Neuronal stem cell (in vitro differentiated cells): Measurements from ENCODE around the gene PHLDA3.

ENCODE experiments used
- DNase-seq: peaks from one replicate; pipeline ENCODE4 v3.0.0-alpha.2; 2013; ENCODE audit warnings: low spot score
- H2AFZ ChIP-seq: one replicate; pipeline ENCODE4 v1.6.1; 2013; ENCODE audit warnings: mild to moderate bottlenecking, low read length, inconsistent platforms
- H2AK5ac ChIP-seq: 2 replicates; pipeline ENCODE4 v1.6.1; 2013; ENCODE audit warnings: low read depth, mild to moderate bottlenecking, inconsistent platforms, low read length, moderate library complexity, mixed read lengths
- H2BK120ac ChIP-seq: 2 replicates; pipeline ENCODE4 v1.6.1; 2013; ENCODE audit warnings: low read depth, mild to moderate bottlenecking, inconsistent platforms, low read length, moderate library complexity, mixed read lengths
- H2BK12ac ChIP-seq: one replicate; pipeline ENCODE4 v1.6.1; 2013; ENCODE audit warnings: low read length, inconsistent platforms
- H2BK15ac ChIP-seq: 2 replicates; pipeline ENCODE4 v1.6.1; 2013; ENCODE audit warnings: mild to moderate bottlenecking, low read length, inconsistent platforms, mixed read lengths
- H2BK5ac ChIP-seq: one replicate; pipeline ENCODE4 v1.6.1; 2013; ENCODE audit warnings: inconsistent platforms, mild to moderate bottlenecking, low read length, moderate library complexity
- H3K14ac ChIP-seq: one replicate; pipeline ENCODE4 v1.6.1; 2013; ENCODE audit warnings: low read length, inconsistent platforms
- H3K18ac ChIP-seq: 2 replicates; pipeline ENCODE4 v1.6.1; 2013; ENCODE audit warnings: low read length, inconsistent platforms
- H3K23ac ChIP-seq: 2 replicates; pipeline ENCODE4 v1.6.1; 2013; ENCODE audit warnings: low read depth, mild to moderate bottlenecking, mixed read lengths, low read length, inconsistent platforms; ENCODE audit not compliant: poor library complexity
- H3K27ac ChIP-seq: replicated peaks from 3 replicates; pipeline ENCODE4 v1.5.1; 2013; ENCODE audit warnings: low read length, inconsistent platforms
- H3K27me3 ChIP-seq, 3 experiments: 2 replicates each; pipeline ENCODE4 v1.6.1; 2013; ENCODE audit warnings: low read length in 3 of 3, mild to moderate bottlenecking in 2 of 3, inconsistent platforms in 1 of 3, low read depth in 1 of 3, mixed read lengths in 1 of 3, moderate library complexity in 1 of 3; ENCODE audit not compliant: control insufficient read depth in 3 of 3, insufficient read depth in 3 of 3
- H3K36me3 ChIP-seq, 2 donors: replicated peaks in 1 of 2; 2 replicates each; pipeline ENCODE4 v1.6.1; 2013; ENCODE audit warnings: low read length in 2 of 2; ENCODE audit not compliant: control insufficient read depth in 2 of 2, insufficient read depth in 2 of 2
- H3K4ac ChIP-seq: 2 replicates; pipeline ENCODE4 v1.6.1; 2013; ENCODE audit warnings: inconsistent platforms, mild to moderate bottlenecking, low read length, moderate library complexity
- H3K4me1 ChIP-seq, 2 donors: 1 replicate in 1 of 2; 2 replicates in 1 of 2; pipeline ENCODE4 v1.6.1; 2013; ENCODE audit warnings: low read length in 2 of 2, low read depth in 1 of 2; ENCODE audit not compliant: control insufficient read depth in 2 of 2, insufficient read depth in 1 of 2
- H3K4me2 ChIP-seq: one replicate; pipeline ENCODE4 v1.6.1; 2013; ENCODE audit warnings: mild to moderate bottlenecking, low read length, inconsistent platforms; ENCODE audit not compliant: insufficient read depth, poor library complexity, severe bottlenecking
- H3K4me3 ChIP-seq, 2 donors: 2 replicates each; pipeline ENCODE4 v1.5.1; 2013; ENCODE audit warnings: low read length in 2 of 2, mild to moderate bottlenecking in 2 of 2, inconsistent platforms in 1 of 2, moderate library complexity in 1 of 2
- H3K79me1 ChIP-seq: one replicate; pipeline ENCODE4 v1.6.1; 2013; ENCODE audit warnings: low read depth, mild to moderate bottlenecking, inconsistent platforms, low read length, moderate library complexity
- H3K9ac ChIP-seq: one replicate; pipeline ENCODE4 v1.6.1; 2013; ENCODE audit warnings: mild to moderate bottlenecking, low read depth, low read length, inconsistent platforms; ENCODE audit not compliant: poor library complexity
- H3K9me3 ChIP-seq, 2 donors: replicated peaks in 1 of 2; 2 replicates each; pipeline versions ENCODE3 to v1.6.1; 2013; ENCODE audit warnings: low read length in 2 of 2, mild to moderate bottlenecking in 2 of 2, inconsistent platforms in 1 of 2, low read depth in 1 of 2, mixed read lengths in 1 of 2, moderate library complexity in 1 of 2; ENCODE audit not compliant: control insufficient read depth in 2 of 2, insufficient read depth in 1 of 2
- H4K8ac ChIP-seq: one replicate; pipeline ENCODE4 v1.6.1; 2013; ENCODE audit warnings: low read depth, mild to moderate bottlenecking, inconsistent platforms, low read length, moderate library complexity
- H4K91ac ChIP-seq: one replicate; pipeline ENCODE4 v1.6.1; 2013; ENCODE audit warnings: low read length, low read depth, mild to moderate bottlenecking, inconsistent platforms; ENCODE audit not compliant: poor library complexity
- WGBS, 2 donors: extraction: QIAGEN DNeasy Blood & Tissue Kit; methylation state at CpG; one replicate each; pipeline ENCODE4 v1.1.7; 2013; ENCODE audit warnings: missing lambda C conversion rate in 2 of 2, mixed read lengths in 1 of 2; ENCODE audit not compliant: insufficient read length in 2 of 2, insufficient replicate concordance in 1 of 2; ENCODE audit errors: extremely low coverage in 2 of 2; 5-methylcytosine and 5-hydroxymethylcytosine counted together

The PHLDA3 gene

GRCh38 chr1:201515895-201516294 is 46.9 kb upstream of the PHLDA3 start:
- Histone ChIP-seq H2AFZ (no peak overlapping the region), H3K14ac (no peak overlapping the region), H3K36me3 (no peaks in the 10 kb centered on the region), H2BK15ac (no peak overlapping the region), H3K18ac (no peak overlapping the region), H2BK12ac (no peak overlapping the region), H4K8ac (no peak overlapping the region), H3K4me1 (peaks cover 3 to 13% of the 10 kb centered on the region in 2 donors), H2BK5ac (no peak overlapping the region), H3K4ac (no peak overlapping the region), H2AK5ac (no peak overlapping the region), H3K79me1 (no peaks in the 10 kb centered on the region), H3K9me3 (no peaks in the 10 kb centered on the region), H3K23ac (no peak overlapping the region), H3K4me3 (no peak overlapping the region), H4K91ac (no peak overlapping the region), H2BK120ac (no peak overlapping the region), H3K4me2 (no peak overlapping the region), H3K27me3 (peaks cover 0 to 19% (median 0%) of the 10 kb centered on the region in 3 experiments), H3K9ac (no peak overlapping the region), H3K27ac (no peak overlapping the region)
- no CpG with 5 or more reads among the region's 1 CpG for WGBS, 2 donors
- DNase-seq: no peak

- Histone ChIP-seq H2BK12ac (no peak overlapping the region), H3K18ac (no peak overlapping the region), H3K9me3 (no peaks in the 10 kb centered on the region), H3K4me1 (peaks cover 3 to 13% of the 10 kb centered on the region in 2 donors), H2AFZ (no peak overlapping the region), H3K4me3 (no peak overlapping the region), H2BK5ac (no peak overlapping the region), H4K91ac (no peak overlapping the region), H3K27me3 (peaks cover 0 to 19% (median 0%) of the 10 kb centered on the region in 3 experiments), H3K36me3 (no peaks in the 10 kb centered on the region), H3K4ac (no peak overlapping the region), H3K14ac (no peak overlapping the region), H2BK120ac (no peak overlapping the region), H3K4me2 (no peak overlapping the region), H3K79me1 (no peaks in the 10 kb centered on the region), H2BK15ac (no peak overlapping the region), H3K9ac (no peak overlapping the region), H3K27ac (no peak overlapping the region), H2AK5ac (no peak overlapping the region), H4K8ac (no peak overlapping the region), H3K23ac (no peak overlapping the region)
- no peak for DNase-seq
- WGBS, 2 donors: no CpG with 5 or more reads among the region's 9 CpGs
These were observed 46.2 kb upstream of the PHLDA3 start for GRCh38 chr1:201515062-201515750.

- Histone ChIP-seq H4K8ac (no peak overlapping the region), H3K4me1 (peaks cover 3 to 13% of the 10 kb centered on the region in 2 donors), H3K9ac (no peak overlapping the region), H4K91ac (no peak overlapping the region), H2AK5ac (no peak overlapping the region), H3K4me3 (no peak overlapping the region), H2AFZ (no peak overlapping the region), H3K27me3 (peaks cover 0 to 19% (median 3%) of the 10 kb centered on the region in 3 experiments), H3K9me3 (no peaks in the 10 kb centered on the region), H3K4me2 (no peak overlapping the region), H2BK120ac (no peak overlapping the region), H2BK5ac (no peak overlapping the region), H2BK15ac (no peak overlapping the region), H3K79me1 (no peaks in the 10 kb centered on the region), H3K4ac (no peak overlapping the region), H3K18ac (no peak overlapping the region), H2BK12ac (no peak overlapping the region), H3K14ac (no peak overlapping the region), H3K23ac (no peak overlapping the region), H3K36me3 (no peaks in the 10 kb centered on the region), H3K27ac (no peak overlapping the region)
- WGBS, 2 donors: no CpG with 5 or more reads among the region's 2 CpGs
- no peak for DNase-seq
These were observed 45.5 kb upstream of the PHLDA3 start for GRCh38 chr1:201514466-201514865.

GRCh38 chr1:201513498-201514243 is 44.7 kb upstream of the PHLDA3 start:
- Histone ChIP-seq H3K14ac (no peak overlapping the region), H3K27me3 (peaks cover 0 to 19% (median 3%) of the 10 kb centered on the region in 3 experiments), H3K4me1 (peaks cover 3 to 13% of the 10 kb centered on the region in 2 donors), H3K23ac (no peak overlapping the region), H3K4ac (no peak overlapping the region), H2AK5ac (no peak overlapping the region), H3K4me2 (no peak overlapping the region), H2BK15ac (no peak overlapping the region), H2BK5ac (no peak overlapping the region), H3K4me3 (peak overlapping the region in 1 of 2 donors; percentile 58), H3K27ac (no peak overlapping the region), H3K18ac (no peak overlapping the region), H3K36me3 (no peaks in the 10 kb centered on the region), H4K91ac (no peak overlapping the region), H2BK120ac (no peak overlapping the region), H3K9me3 (no peaks in the 10 kb centered on the region), H3K9ac (no peak overlapping the region), H4K8ac (no peak overlapping the region), H2AFZ (peak overlapping the region; percentile 77), H3K79me1 (no peaks in the 10 kb centered on the region), H2BK12ac (no peak overlapping the region)
- DNase-seq: no peak
- WGBS, 2 donors: no CpG with 5 or more reads among the region's 6 CpGs
